HL-60 (cell line): ENCODE data around the gene MORN5.

ENCODE experiments used
- DNase-seq, 2 experiments: peaks; one replicate each; pipeline ENCODE4 v3.0.0-alpha.2; 2010 to 2020; ENCODE audit warnings: low read depth in 1 of 2, low spot score in 1 of 2
- H3K27ac ChIP-seq: fragments of 250-450 bp; sonication (Bioruptor Pico); replicated peaks from 2 replicates; pipeline ENCODE4 v1.5.1; 2020; ENCODE audit warnings: mild to moderate bottlenecking, moderate library complexity
- H3K27me3 ChIP-seq: fragments of 250-450 bp; sonication (Bioruptor Pico); 2 replicates; pipeline ENCODE4 v1.5.1; 2021; ENCODE audit warnings: mild to moderate bottlenecking, moderate library complexity; ENCODE audit not compliant: insufficient read depth, poor library complexity, severe bottlenecking
- H3K4me3 ChIP-seq: replicated peaks from 2 replicates; pipeline ENCODE4 v1.5.1; 2011; ENCODE audit warnings: mild to moderate bottlenecking, control low read depth, low read length; ENCODE audit not compliant: insufficient read depth
- GABPA ChIP-seq: IDR thresholded peaks from 2 replicates; pipeline ENCODE4 v1.6.1; 2012; ENCODE audit warnings: low read depth
- POLR2AphosphoS5 ChIP-seq: IDR thresholded peaks from 2 replicates; pipeline ENCODE4 v1.6.1; 2012; ENCODE audit warnings: low read depth
- SPI1 ChIP-seq: IDR thresholded peaks from 2 replicates; pipeline ENCODE4 v1.6.1; 2012; ENCODE audit warnings: low read depth, mild to moderate bottlenecking, borderline replicate concordance
- TF ChIP-seq, protein P1 (sequence below): IDR thresholded peaks from one replicate; pipeline ENCODE4 v1.5.1; 2011; ENCODE audit warnings: low read length, control low read depth, inconsistent platforms; ENCODE audit not compliant: insufficient read depth
- TF ChIP-seq, protein P2 (sequence below): IDR thresholded peaks from 2 replicates; pipeline ENCODE4 v1.6.1; 2012; ENCODE audit warnings: low read depth; ENCODE audit not compliant: insufficient replicate concordance

Gene MORN5

GRCh38 chr9:122204055-122204454 is 44.3 kb downstream of the MORN5 start:
- Histone ChIP-seq H3K4me3 (no peak overlapping the region), H3K27ac (no peak overlapping the region), H3K27me3 (no peaks in the 10 kb centered on the region)
- TF ChIP-seq, protein P1, sequence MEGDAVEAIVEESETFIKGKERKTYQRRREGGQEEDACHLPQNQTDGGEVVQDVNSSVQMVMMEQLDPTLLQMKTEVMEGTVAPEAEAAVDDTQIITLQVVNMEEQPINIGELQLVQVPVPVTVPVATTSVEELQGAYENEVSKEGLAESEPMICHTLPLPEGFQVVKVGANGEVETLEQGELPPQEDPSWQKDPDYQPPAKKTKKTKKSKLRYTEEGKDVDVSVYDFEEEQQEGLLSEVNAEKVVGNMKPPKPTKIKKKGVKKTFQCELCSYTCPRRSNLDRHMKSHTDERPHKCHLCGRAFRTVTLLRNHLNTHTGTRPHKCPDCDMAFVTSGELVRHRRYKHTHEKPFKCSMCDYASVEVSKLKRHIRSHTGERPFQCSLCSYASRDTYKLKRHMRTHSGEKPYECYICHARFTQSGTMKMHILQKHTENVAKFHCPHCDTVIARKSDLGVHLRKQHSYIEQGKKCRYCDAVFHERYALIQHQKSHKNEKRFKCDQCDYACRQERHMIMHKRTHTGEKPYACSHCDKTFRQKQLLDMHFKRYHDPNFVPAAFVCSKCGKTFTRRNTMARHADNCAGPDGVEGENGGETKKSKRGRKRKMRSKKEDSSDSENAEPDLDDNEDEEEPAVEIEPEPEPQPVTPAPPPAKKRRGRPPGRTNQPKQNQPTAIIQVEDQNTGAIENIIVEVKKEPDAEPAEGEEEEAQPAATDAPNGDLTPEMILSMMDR, result no peak
- TF ChIP-seq POLR2AphosphoS5 (no peak), GABPA (no peak), SPI1 (no peak)
- TF ChIP-seq, protein P2, sequence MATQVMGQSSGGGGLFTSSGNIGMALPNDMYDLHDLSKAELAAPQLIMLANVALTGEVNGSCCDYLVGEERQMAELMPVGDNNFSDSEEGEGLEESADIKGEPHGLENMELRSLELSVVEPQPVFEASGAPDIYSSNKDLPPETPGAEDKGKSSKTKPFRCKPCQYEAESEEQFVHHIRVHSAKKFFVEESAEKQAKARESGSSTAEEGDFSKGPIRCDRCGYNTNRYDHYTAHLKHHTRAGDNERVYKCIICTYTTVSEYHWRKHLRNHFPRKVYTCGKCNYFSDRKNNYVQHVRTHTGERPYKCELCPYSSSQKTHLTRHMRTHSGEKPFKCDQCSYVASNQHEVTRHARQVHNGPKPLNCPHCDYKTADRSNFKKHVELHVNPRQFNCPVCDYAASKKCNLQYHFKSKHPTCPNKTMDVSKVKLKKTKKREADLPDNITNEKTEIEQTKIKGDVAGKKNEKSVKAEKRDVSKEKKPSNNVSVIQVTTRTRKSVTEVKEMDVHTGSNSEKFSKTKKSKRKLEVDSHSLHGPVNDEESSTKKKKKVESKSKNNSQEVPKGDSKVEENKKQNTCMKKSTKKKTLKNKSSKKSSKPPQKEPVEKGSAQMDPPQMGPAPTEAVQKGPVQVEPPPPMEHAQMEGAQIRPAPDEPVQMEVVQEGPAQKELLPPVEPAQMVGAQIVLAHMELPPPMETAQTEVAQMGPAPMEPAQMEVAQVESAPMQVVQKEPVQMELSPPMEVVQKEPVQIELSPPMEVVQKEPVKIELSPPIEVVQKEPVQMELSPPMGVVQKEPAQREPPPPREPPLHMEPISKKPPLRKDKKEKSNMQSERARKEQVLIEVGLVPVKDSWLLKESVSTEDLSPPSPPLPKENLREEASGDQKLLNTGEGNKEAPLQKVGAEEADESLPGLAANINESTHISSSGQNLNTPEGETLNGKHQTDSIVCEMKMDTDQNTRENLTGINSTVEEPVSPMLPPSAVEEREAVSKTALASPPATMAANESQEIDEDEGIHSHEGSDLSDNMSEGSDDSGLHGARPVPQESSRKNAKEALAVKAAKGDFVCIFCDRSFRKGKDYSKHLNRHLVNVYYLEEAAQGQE, result no peak
- no peak for DNase-seq

- no peak for DNase-seq
- no peak for TF ChIP-seq POLR2AphosphoS5
- TF ChIP-seq, protein P1, result no peak
- TF ChIP-seq, protein P2, result no peak
- TF ChIP-seq GABPA, result no peak
- TF ChIP-seq SPI1, result no peak
- H3K4me3 ChIP-seq, result no peak overlapping the region
- H3K27me3 ChIP-seq, result no peaks in the 10 kb centered on the region
- H3K27ac ChIP-seq, result no peak overlapping the region
Observed at GRCh38 chr9:122204491-122204890, 44.8 kb downstream of the MORN5 start.

DNA sequence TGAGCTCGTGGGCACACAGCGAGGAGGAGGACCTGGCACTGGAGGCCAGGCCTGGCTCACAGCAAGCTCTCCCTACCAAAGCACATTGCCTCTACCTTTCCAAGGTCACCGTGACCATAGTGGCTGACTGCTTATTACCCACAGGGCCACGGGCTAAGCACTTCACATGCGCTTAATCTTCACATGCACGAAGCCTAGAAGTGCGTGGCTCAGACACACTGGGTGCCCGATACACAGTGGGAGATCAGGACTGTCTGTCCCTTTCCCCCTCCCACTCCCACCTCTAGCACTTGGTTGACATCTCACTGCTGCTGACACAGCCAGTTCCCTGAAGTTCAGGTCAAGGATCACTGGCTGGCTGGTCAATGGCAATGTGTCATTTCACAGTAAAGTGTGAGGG is 45.5 kb downstream of the MORN5 start:
- Histone ChIP-seq H3K27ac (no peak overlapping the region), H3K4me3 (no peak overlapping the region), H3K27me3 (no peaks in the 10 kb centered on the region)
- no peak for DNase-seq
- TF ChIP-seq, protein P2, result no peak
- TF ChIP-seq SPI1 (no peak), GABPA (no peak), POLR2AphosphoS5 (no peak)
- TF ChIP-seq, protein P1, result no peak
